Activated naive CD4-positive, alpha-beta T cell treated with anti-CD3 and anti-CD28 coated beads, Interleukin-2, amount 50 U/mL, for 72 hours (primary cell): ENCODE data around the gene WRAP53. TPM values are rescaled to one million over a fixed set of nuclear protein-coding genes. Genes with fewer than 3 reads are reported as not detected.

ENCODE experiments used
- ATAC-seq, 2 donors: fragments of 150-1000 bp; cut with Tn5 transposase; 2 replicates each; pipeline ENCODE4 v1.10.0; 2021; ENCODE audit warnings: mild to moderate bottlenecking in 2 of 2, moderate library complexity in 2 of 2
- DNase-seq, 2 donors: peaks; one replicate each; pipeline ENCODE4 v3.0.0; 2021 to 2022; ENCODE audit warnings: low spot score in 2 of 2
- H3K27ac Mint-ChIP-seq, 2 donors: one replicate each; pipeline ENCODE4 v1.8.0; 2022; ENCODE audit warnings: mild to moderate bottlenecking in 2 of 2, mixed read lengths in 2 of 2
- H3K36me3 Mint-ChIP-seq, 2 donors: one replicate each; pipeline ENCODE4 v1.8.0; 2022; ENCODE audit warnings: mixed read lengths in 2 of 2
- H3K9me3 Mint-ChIP-seq, 2 donors: one replicate each; pipeline ENCODE4 v1.8.0; 2022; ENCODE audit warnings: mixed read lengths in 2 of 2
- total RNA-seq, 2 donors: library from RNA; stranded (reverse); gene quantifications; one replicate each; pipeline ENCODE4 v1.2.3, GENCODE V29; 2022

The WRAP53 gene
- total RNA-seq, 2 donors from 2014 or later: 16.4 to 23.5 TPM

DNA sequence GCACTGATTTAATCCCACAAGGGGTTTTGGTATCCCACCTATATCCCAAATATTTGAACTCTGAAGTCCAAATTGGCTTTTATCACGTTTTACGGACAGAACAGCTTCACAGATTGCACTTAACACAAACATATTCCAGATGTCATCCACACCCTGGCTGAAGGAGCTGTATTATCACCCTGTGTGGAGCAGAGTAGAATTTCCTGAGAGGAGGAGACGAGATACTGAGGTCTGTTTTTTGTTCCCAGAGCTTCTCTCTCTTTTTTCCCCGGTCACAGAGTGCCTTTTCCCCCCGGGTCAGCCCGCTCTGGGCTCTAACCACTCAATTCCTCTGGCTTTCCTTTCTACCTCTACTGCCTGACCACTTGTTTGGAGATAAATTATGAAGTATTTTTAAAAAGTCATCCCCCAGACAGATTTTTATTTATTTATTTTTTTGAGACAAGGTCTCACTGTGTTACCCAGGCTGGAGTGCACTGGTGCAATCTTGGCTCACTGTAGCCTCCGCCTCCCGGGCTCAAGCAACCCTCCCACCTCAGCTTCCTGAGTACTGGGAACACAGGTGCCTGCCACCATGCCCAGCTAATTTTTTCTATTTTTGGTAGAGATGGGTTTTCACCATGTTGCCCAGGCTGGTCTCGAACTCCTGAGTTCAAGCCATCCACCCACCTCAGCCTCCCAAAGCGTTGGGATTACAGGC, 59.9 kb downstream of the WRAP53 start:
- no peaks in the 10 kb centered on the region for H3K9me3 Mint-ChIP-seq
- no peak for DNase-seq
- H3K36me3 Mint-ChIP-seq: no peaks in the 10 kb centered on the region
- H3K27ac Mint-ChIP-seq: no peak overlapping the region
- ATAC-seq: no peak

DNA sequence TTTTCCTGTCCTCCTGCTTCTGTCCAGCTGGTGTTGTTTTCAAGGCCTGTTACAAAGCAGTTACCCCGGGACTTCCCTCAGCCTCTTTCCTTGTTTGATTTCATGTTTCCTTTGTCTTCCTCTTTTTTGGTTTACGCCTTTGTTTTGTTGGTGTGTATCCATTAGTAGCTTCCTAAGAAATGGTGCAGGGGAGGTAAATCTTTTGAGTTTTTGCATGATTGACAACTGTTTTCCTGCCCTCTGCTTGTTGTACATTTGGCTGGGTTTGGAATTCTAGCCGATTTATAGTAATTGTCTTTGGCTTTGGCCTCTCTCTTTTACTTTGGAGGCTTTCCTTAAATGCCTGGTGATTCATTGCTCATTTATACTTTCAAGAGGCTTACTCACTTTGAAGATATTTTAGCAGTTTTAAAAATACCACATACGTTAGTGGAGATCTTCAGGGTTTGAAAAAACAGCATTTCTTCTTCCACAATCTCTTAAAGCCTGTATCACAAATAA, 62.1 kb downstream of the WRAP53 start:
- H3K9me3 Mint-ChIP-seq: no peaks in the 10 kb centered on the region
- no peak for ATAC-seq
- no peak for DNase-seq
- no peaks in the 10 kb centered on the region for H3K36me3 Mint-ChIP-seq
- H3K27ac Mint-ChIP-seq: no peak overlapping the region

Other genes starting within 250 kb of the WRAP53 start
- gene FGF11, start 249.0 kb upstream of the WRAP53 start, total RNA-seq: 10 to 100 TPM in 1 of 2 donors, 1 to 10 TPM in 1; 2.6 to 35.5 TPM
- 10 to 100 TPM; 12.1 to 17.6 TPM for gene CHRNB1, start 243.4 kb upstream of the WRAP53 start, total RNA-seq
- gene ZBTB4, start 208.8 kb upstream of the WRAP53 start, total RNA-seq: 10 to 100 TPM; 21.8 to 26.5 TPM
- gene SLC35G6, start 207.0 kb upstream of the WRAP53 start, total RNA-seq: not detected
- gene POLR2A, start 204.1 kb upstream of the WRAP53 start, total RNA-seq: 100 to 1,000 TPM; 280 to 333 TPM
- 10 to 100 TPM; 16.4 to 18.9 TPM for gene TNFSF12, start 139.4 kb upstream of the WRAP53 start, total RNA-seq
- gene TNFSF13, start 129.7 kb upstream of the WRAP53 start, total RNA-seq: 1 to 10 TPM; 4.6 to 6.0 TPM
- gene SENP3, start 126.6 kb upstream of the WRAP53 start, total RNA-seq: 10 to 100 TPM; 42.9 to 46.3 TPM
- gene CD68, start 108.8 kb upstream of the WRAP53 start, total RNA-seq: 10 to 100 TPM in 1 of 2 donors, 1 to 10 TPM in 1; 7.6 to 12.7 TPM
- 10 to 100 TPM; 52.1 to 60.6 TPM for gene MPDU1, start 104.6 kb upstream of the WRAP53 start, total RNA-seq
- under 1 TPM; 0.23 to 0.93 TPM for gene SOX15, start 98.4 kb upstream of the WRAP53 start, total RNA-seq
- 10 to 100 TPM; 34.7 to 66.2 TPM for gene FXR2, start 73.6 kb upstream of the WRAP53 start, total RNA-seq
- 10 to 100 TPM; 24.4 to 49.6 TPM for gene SAT2, start 60.7 kb upstream of the WRAP53 start, total RNA-seq
- under 1 TPM in 1 of 2 donors, not detected in 1; 0.50 TPM for gene SHBG, start 58.3 kb upstream of the WRAP53 start, total RNA-seq
- under 1 TPM in 1 of 2 donors, not detected in 1; 0.25 TPM for gene ATP1B2, start 37.6 kb upstream of the WRAP53 start, total RNA-seq
- 100 to 1,000 TPM in 1 of 2 donors, 10 to 100 TPM in 1; 78.4 to 147 TPM for gene TP53, start 987 bp upstream of the WRAP53 start, total RNA-seq
- gene EFNB3, start 16.7 kb downstream of the WRAP53 start, total RNA-seq: not detected
- under 1 TPM; 0.05 to 0.19 TPM for gene DNAH2, start 29.3 kb downstream of the WRAP53 start, total RNA-seq
- gene KDM6B, start 145.7 kb downstream of the WRAP53 start, total RNA-seq: 10 to 100 TPM; 34.9 to 41.2 TPM
- gene TMEM88, start 166.6 kb downstream of the WRAP53 start, total RNA-seq: 1 to 10 TPM; 1.3 to 1.8 TPM
- gene NAA38, start 169.1 kb downstream of the WRAP53 start, total RNA-seq: 100 to 1,000 TPM in 1 of 2 donors, 10 to 100 TPM in 1; 91.4 to 103 TPM
- 10 to 100 TPM in 1 of 2 donors, 1 to 10 TPM in 1; 8.0 to 20.2 TPM for gene CYB5D1, start 169.5 kb downstream of the WRAP53 start, total RNA-seq
- 100 to 1,000 TPM; 182 to 212 TPM for gene CHD3, start 200.3 kb downstream of the WRAP53 start, total RNA-seq
- 1 to 10 TPM; 4.8 to 5.3 TPM for gene RNF227, start 227.8 kb downstream of the WRAP53 start, total RNA-seq
- gene KCNAB3, start 241.4 kb downstream of the WRAP53 start, total RNA-seq: 10 to 100 TPM in 1 of 2 donors, 1 to 10 TPM in 1; 5.4 to 10.9 TPM
- gene TRAPPC1, start 243.5 kb downstream of the WRAP53 start, total RNA-seq: 100 to 1,000 TPM; 190 to 195 TPM
- gene CNTROB, start 243.7 kb downstream of the WRAP53 start, total RNA-seq: 100 to 1,000 TPM in 1 of 2 donors, 10 to 100 TPM in 1; 73.3 to 147 TPM